GM12878 (cell line): ENCODE data around the gene BORCS5. TPM values are rescaled to one million over a fixed set of nuclear protein-coding genes. Genes with fewer than 3 reads are reported as not detected.

Source experiments
- ATAC-seq: fragments of 200-7000 bp; cut with Tn5 transposase; 3 replicates; pipeline ENCODE4 v1.9.1; 2020; ENCODE audit warnings: mild to moderate bottlenecking, moderate library complexity
- BruUV-seq: library from RNA; stranded (reverse); fragments of 400-500 nt; replicated peaks from 2 replicates; lab custom pipeline; 2021; lab: Mats Ljungman, UMichigan
- CTCF ChIA-PET: fragments of 300-600 bp; sonication (Branson Sonifier 250); formaldehyde crosslinking; extraction: SDS; loops from one replicate; lab custom pipeline; 2021; ENCODE audit warnings: inconsistent platforms; lab: Yijun Ruan, JAX
- POLR2A ChIA-PET: fragments of 350-600 bp; formaldehyde crosslinking; extraction: SDS; loops from one replicate; lab custom pipeline; 2021; ENCODE audit warnings: inconsistent platforms; lab: Charles Lee
- RAD21 ChIA-PET: fragments of 300-600 bp; sonication (Branson Sonifier 250); formaldehyde crosslinking; loops from one replicate; lab custom pipeline; 2023; ENCODE audit warnings: antibody characterized with exemption; ENCODE audit not compliant: unreplicated experiment; lab: Charles Lee
- SMC1A ChIA-PET: fragments of 300-600 bp; sonication (Branson Sonifier 250); formaldehyde crosslinking; loops from one replicate; lab custom pipeline; 2023; ENCODE audit not compliant: unreplicated experiment, uncharacterized antibody; lab: Charles Lee
- DNase-seq: peaks from one replicate; pipeline ENCODE4 v3.0.0-alpha.2; 2011; ENCODE audit warnings: low read depth, low spot score
- FAIRE-seq: peaks from 3 replicates; lab custom pipeline; 2011; peaks lifted over from hg19 to GRCh38; lab: Jason Lieb, UNC
- H2AFZ ChIP-seq: 2 replicates; pipeline ENCODE4 v1.6.0; 2011; ENCODE audit warnings: low read depth, low read length, control low read depth; ENCODE audit not compliant: control insufficient read depth
- H3K27ac ChIP-seq: 2 replicates; pipeline ENCODE4 v1.5.1; 2011; ENCODE audit warnings: control low read depth; ENCODE audit not compliant: control insufficient read depth, insufficient read depth
- H3K27me3 ChIP-seq, 2 experiments: replicated peaks in 1 of 2; 2 replicates each; pipeline versions ENCODE4 v1.6.0 to v1.6.1; 2011; ENCODE audit warnings: low read length in 1 of 2; ENCODE audit not compliant: control insufficient read depth in 2 of 2, insufficient read depth in 2 of 2
- H3K36me3 ChIP-seq, 2 experiments: 2 replicates each; pipeline ENCODE4 v1.5.1; 2011; ENCODE audit warnings: low read length in 1 of 2; ENCODE audit not compliant: control insufficient read depth in 2 of 2, insufficient read depth in 2 of 2
- H3K4me1 ChIP-seq: 2 replicates; pipeline ENCODE4 v1.6.1; 2011; ENCODE audit warnings: mild to moderate bottlenecking, low read length, moderate library complexity, mixed read lengths; ENCODE audit not compliant: control insufficient read depth, insufficient read depth
- H3K4me2 ChIP-seq: 2 replicates; pipeline ENCODE4 v1.6.0; 2011; ENCODE audit warnings: control low read depth; ENCODE audit not compliant: control insufficient read depth, insufficient read depth
- H3K4me3 ChIP-seq: fragments of 200-600 bp; sonication (generic); 2 replicates; pipeline ENCODE4 v1.5.1; 2016
- H3K79me2 ChIP-seq: 2 replicates; pipeline ENCODE4 v1.6.0; 2011; ENCODE audit warnings: low read length; ENCODE audit not compliant: control insufficient read depth, insufficient read depth
- H3K9ac ChIP-seq: 2 replicates; pipeline ENCODE4 v1.8.0; 2011; ENCODE audit warnings: low read length, control low read depth, mixed read lengths; ENCODE audit not compliant: control insufficient read depth, insufficient read depth
- H3K9me3 ChIP-seq: replicated peaks from 3 replicates; pipeline ENCODE4 v1.5.1; 2011; ENCODE audit warnings: mild to moderate bottlenecking, low read length; ENCODE audit not compliant: control insufficient read depth, insufficient read depth
- H4K20me1 ChIP-seq: 2 replicates; pipeline ENCODE4 v1.6.0; 2011; ENCODE audit not compliant: control insufficient read depth, insufficient read depth
- MEF2A ChIP-seq: IDR thresholded peaks from 2 replicates; pipeline ENCODE4 v1.6.1; 2011; ENCODE audit warnings: low read depth, mild to moderate bottlenecking, low read length, moderate library complexity; ENCODE audit not compliant: insufficient read depth
- SIN3A ChIP-seq: IDR thresholded peaks from 2 replicates; pipeline ENCODE4 v1.6.1; 2012; ENCODE audit warnings: low read depth, low read length, improper control_type of control experiment
- WGBS: methylation state at CpG from one replicate; pipeline ENCODE4 v1.1.6; 2016; ENCODE audit warnings: low lambda C conversion rate; ENCODE audit not compliant: insufficient replicate concordance, insufficient coverage; ENCODE audit errors: missing lambda C conversion rate; 5-methylcytosine and 5-hydroxymethylcytosine counted together
- in situ Hi-C: fragments of 300-500 bp; cut with MboI; formaldehyde crosslinking; loops from 9 replicates; pipeline ENCODE4 v1.14.3; 2018; ENCODE audit warnings: mixed read lengths
- intact Hi-C: fragments of 100-400 bp; cut with micrococcal nuclease; formaldehyde crosslinking; loops from one replicate; pipeline ENCODE4 v1.14.2; 2022; ENCODE audit not compliant: unreplicated experiment
- polyA plus RNA-seq, 11 experiments: library from polyadenylated mRNA; depleted of rRNA in 4 of 11; unstranded in 6 of 11; stranded (reverse) in 5 of 11; fragments of >200 nt; fragmentation: Nextera tagmentation in 4 of 11; fragmentation: Illumina TruSeq in 1 of 11; extraction: Ambion mirVana in 4 of 11; extraction: Trizol in 1 of 11; gene quantifications; 1 replicate in 1 of 11; 2 replicates in 10 of 11; pipeline versions ENCODE4 v1.2.1 to v1.2.3, GENCODE V29; 2011 to 2016; ENCODE audit warnings: inconsistent platforms in 2 of 11, missing spikeins in 2 of 11, low read depth in 1 of 11
- total RNA-seq, 4 experiments: library from RNA; depleted of rRNA in 3 of 4; stranded (reverse); fragments of >200 nt in 3 of 4; fragmentation: Illumina TruSeq in 1 of 4; extraction: Trizol in 1 of 4; gene quantifications; 2 replicates each; pipeline versions ENCODE4 v1.2.1 to v1.2.3, GENCODE V29; 2013 to 2021
- TF ChIP-seq, protein P1 (sequence below): fragments of 450-650 bp; formaldehyde crosslinking; IDR thresholded peaks from 2 replicates; pipeline ENCODE4 v1.4.0; 2022; ENCODE audit warnings: mild to moderate bottlenecking, moderate library complexity

Gene BORCS5
- total and polyA plus RNA-seq, 10 of the 15 experiments (the other 5 are each of a cell fraction or from before 2014, with no cell fraction given): 1.4 to 39.7 (median 16.1) TPM

DNA sequence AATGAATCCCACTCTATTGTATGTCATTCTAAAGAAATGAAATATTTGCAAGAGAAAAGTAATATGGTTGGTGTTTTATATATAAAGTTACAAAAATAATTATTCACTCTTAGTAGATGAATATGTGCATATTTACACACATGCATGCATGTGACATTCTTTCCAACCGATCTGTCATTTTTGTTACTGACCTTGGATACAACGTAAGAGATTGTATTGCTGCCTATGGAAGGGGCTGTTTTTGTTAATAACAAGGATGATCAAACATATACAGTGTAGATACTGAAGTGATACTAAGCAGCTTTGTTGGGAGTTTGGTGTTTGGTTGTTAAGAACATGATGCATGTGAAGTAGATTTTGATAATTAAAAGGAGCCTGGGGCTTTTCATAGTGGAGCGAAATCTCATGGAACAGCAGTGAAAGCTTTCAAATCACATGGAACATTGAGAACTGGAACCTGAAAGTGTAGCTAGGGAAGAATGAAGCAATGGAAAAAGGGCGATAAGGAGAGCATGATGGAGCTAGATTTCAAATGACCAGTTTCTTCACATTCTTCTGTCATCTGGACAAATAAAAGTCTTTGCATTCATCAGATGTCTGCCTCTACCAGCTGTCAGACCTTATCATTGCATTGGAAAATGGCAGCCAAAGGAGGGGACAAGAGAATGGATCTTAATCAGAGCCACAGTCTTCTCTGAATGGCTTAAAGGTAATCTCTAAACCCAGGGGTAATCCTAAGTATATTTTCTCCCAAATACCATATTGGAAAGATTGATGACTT lies 10.0 kb downstream of the BORCS5 start:
- Histone ChIP-seq H3K4me2 (no peak overlapping the region), H2AFZ (no peak overlapping the region), H3K27ac (no peak overlapping the region), H3K27me3 (no peaks in the 10 kb centered on the region), H3K4me1 (no peaks in the 10 kb centered on the region), H3K36me3 (peaks cover 0 to 6% of the 10 kb centered on the region in 2 experiments; a peak in 1 of 4 replicates), H3K4me3 (no peak overlapping the region), H3K9me3 (no peaks in the 10 kb centered on the region), H3K79me2 (peaks cover 1% of the 10 kb centered on the region), H4K20me1 (no peaks in the 10 kb centered on the region), H3K9ac (no peak overlapping the region)
- in situ Hi-C loops (no loop called here), intact Hi-C loops (no loop called here)
- WGBS: over 99% methylated on average over 4 of the region's 4 CpGs
- RAD21 ChIA-PET: interaction anchor here (0.9 to 3.6 kb wide), 8 partner anchors 10 to 370 kb away, joined by 3 to 18 read pairs (median 3); partner anchors contain the start of gene BORCS5
- SMC1A ChIA-PET: interaction anchor here (0.6 to 4.5 kb wide), 13 partner anchors 8 to 820 kb away, joined by 3 to 39 read pairs (median 4); no protein-coding TSS in a partner anchor
- no TSS peak for BruUV-seq
- TF ChIP-seq, protein P1, sequence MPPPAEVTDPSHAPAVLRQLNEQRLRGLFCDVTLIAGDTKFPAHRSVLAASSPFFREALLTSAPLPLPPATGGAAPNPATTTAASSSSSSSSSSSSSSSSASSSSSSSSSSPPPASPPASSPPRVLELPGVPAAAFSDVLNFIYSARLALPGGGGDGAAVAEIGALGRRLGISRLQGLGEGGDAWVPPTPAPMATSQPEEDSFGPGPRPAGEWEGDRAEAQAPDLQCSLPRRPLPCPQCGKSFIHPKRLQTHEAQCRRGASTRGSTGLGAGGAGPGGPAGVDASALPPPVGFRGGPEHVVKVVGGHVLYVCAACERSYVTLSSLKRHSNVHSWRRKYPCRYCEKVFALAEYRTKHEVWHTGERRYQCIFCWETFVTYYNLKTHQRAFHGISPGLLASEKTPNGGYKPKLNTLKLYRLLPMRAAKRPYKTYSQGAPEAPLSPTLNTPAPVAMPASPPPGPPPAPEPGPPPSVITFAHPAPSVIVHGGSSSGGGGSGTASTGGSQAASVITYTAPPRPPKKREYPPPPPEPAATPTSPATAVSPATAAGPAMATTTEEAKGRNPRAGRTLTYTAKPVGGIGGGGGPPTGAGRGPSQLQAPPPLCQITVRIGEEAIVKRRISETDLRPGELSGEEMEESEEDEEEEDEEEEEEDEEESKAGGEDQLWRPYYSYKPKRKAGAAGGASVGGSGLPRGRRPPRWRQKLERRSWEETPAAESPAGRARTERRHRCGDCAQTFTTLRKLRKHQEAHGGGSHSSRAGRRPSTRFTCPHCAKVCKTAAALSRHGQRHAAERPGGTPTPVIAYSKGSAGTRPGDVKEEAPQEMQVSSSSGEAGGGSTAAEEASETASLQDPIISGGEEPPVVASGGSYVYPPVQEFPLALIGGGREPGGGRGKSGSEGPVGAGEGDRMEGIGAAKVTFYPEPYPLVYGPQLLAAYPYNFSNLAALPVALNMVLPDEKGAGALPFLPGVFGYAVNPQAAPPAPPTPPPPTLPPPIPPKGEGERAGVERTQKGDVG: no peak
- no peak for TF ChIP-seq SIN3A
- TF ChIP-seq MEF2A: no peak
- no peak for ATAC-seq
- no peak for DNase-seq
- POLR2A ChIA-PET: interaction anchor here (0.7 to 2.1 kb wide), 3 partner anchors 9 to 350 kb away, joined by 3 to 11 read pairs (median 3); partner anchors contain the start of genes BORCS5 and CDKN1B
- FAIRE-seq: no peak
- CTCF ChIA-PET: interaction anchor here (1.0 to 4.7 kb wide), 8 partner anchors 9 to 370 kb away, joined by 3 to 25 read pairs (median 4); partner anchors contain the start of gene GPR19
